ENCODE data around the gene TNNI3. TPM values are rescaled to one million over a fixed set of nuclear protein-coding genes. Genes with fewer than 3 reads are reported as not detected.

The TNNI3 gene
- total and polyA plus RNA-seq, 9 of the 15 experiments (the other 6 are each of a cell fraction or from before 2014, with no cell fraction given), result 4.7 to 158 (median 42.0) TPM

- H2AFZ ChIP-seq (ENCODE audit: low read depth, low read length), result no peak overlapping the region
- H3K27me3 ChIP-seq (ENCODE audit: control insufficient read depth in 2 of 2, insufficient read depth in 2 of 2, low read length in 2 of 2), result no peaks in the 10 kb centered on the region
- peaks cover 0 to 15% of the 10 kb centered on the region in 2 experiments; a peak in 2 of 5 replicates for H3K4me1 ChIP-seq (replicated peaks in 1 of 2; ENCODE audit: control insufficient read depth in 2 of 2, insufficient read depth in 2 of 2, low read length in 2 of 2)
- peak in 2 of 4 experiments; percentile 40 to 51 for DNase-seq (ENCODE audit: extremely low read depth in 1 of 4, low spot score in 3 of 4)
- H3K79me2 ChIP-seq (ENCODE audit: control insufficient read depth, insufficient read depth, low read length), result no peaks in the 10 kb centered on the region
- in situ Hi-C loops (cut with MboI), result loop anchor here (25.0 kb wide), 1 partner anchor 503 kb away; the partner anchor contains the start of genes CCDC106, ZNF580 and ZNF581
- peaks cover 51% of the 10 kb centered on the region; the same call in 2 of the 3 replicates for H3K36me3 ChIP-seq (ENCODE audit: control insufficient read depth, insufficient read depth, low read length)
- CTCF ChIA-PET (ENCODE audit: low intra/inter-chr PET ratio), result no interaction called here
- WGBS (ENCODE audit: insufficient coverage, low coverage, missing lambda C conversion rate), result 90% methylated on average over 13 of the region's 25 CpGs
- intact Hi-C loops (cut with micrococcal nuclease), result no loop called here
- peak; percentile 19; the same call in 1 of the 3 replicates for ATAC-seq
- peak overlapping the region in 1 of 2 experiments; percentile 46; a peak in 2 of 4 replicates for H3K9ac ChIP-seq (ENCODE audit: insufficient read depth in 1 of 2, low read depth in 2 of 2, low read length in 2 of 2)
- POLR2A ChIA-PET, result no interaction called here
- no TSS peak for BruUV-seq (replicated peaks)
- no peaks in the 10 kb centered on the region; the same call in 1 of the 2 replicates for H4K20me1 ChIP-seq (replicated peaks; ENCODE audit: control insufficient read depth, insufficient read depth, low read length)
- no peak for FAIRE-seq
- H3K4me2 ChIP-seq (ENCODE audit: insufficient read depth, low read length), result no peak overlapping the region
- H3K27ac ChIP-seq (ENCODE audit: extremely low read depth, low read depth, low read length), result no peak overlapping the region
- TF ChIP-seq GABPA (tag; conservative IDR thresholded peaks at IDR 0.05; ENCODE audit: low read depth) (no peak), KDM1A (IDR thresholded peaks at IDR 0.05) (peak; percentile 11 to 28; a peak in 2 of 4 replicates), ZFP36 (IDR thresholded peaks at IDR 0.05; ENCODE audit: low read depth, low read length, partially characterized antibody) (peak; percentile 68), DDX20 (tag; IDR thresholded peaks at IDR 0.05; ENCODE audit: low read depth) (no peak)
- no peaks in the 10 kb centered on the region for H3K9me1 ChIP-seq (ENCODE audit: control insufficient read depth, insufficient read depth, low read length)
- H3K4me3 ChIP-seq, result no peak overlapping the region
- no peaks in the 10 kb centered on the region for H3K9me3 ChIP-seq (replicated peaks; ENCODE audit: control insufficient read depth, insufficient read depth, low read depth, low read length)
Measured at GRCh38 chr19:55133639-55134444, 23.7 kb downstream of the TNNI3 start.
